Measurements from ENCODE around the gene OXSR1. TPM values are rescaled to one million over a fixed set of nuclear protein-coding genes. Genes with fewer than 3 reads are reported as not detected.

Gene OXSR1
- 31.2 TPM for polyA plus RNA-seq (2013, experiment 1 of 2)
- 38.5 TPM for polyA plus RNA-seq (2013, experiment 2 of 2)

GRCh38 chr3:38164952-38165721, at the start of gene OXSR1:
OXSR1 (plus strand) TSS chr3:38165537; CDS start chr3:38165877, 340 bp downstream.
- H3K27me3 ChIP-seq (ENCODE audit: insufficient read depth, low read length), result no peaks in the 10 kb centered on the region
- no peaks in the 10 kb centered on the region for H3K9me3 ChIP-seq (ENCODE audit: insufficient read depth, low read depth, low read length)
- H3K36me3 ChIP-seq (ENCODE audit: insufficient read depth, low read length), result no peaks in the 10 kb centered on the region
- peak within 1 kb of the TSS; percentile 88 for H3K27ac ChIP-seq (ENCODE audit: low read depth, low read length)
- H3K4me1 ChIP-seq (ENCODE audit: insufficient read depth, low read length), result peaks cover 8% of the 10 kb centered on the region; the same call in 1 of the 2 replicates
- peak within 1 kb of the TSS; percentile 91 for H3K9ac ChIP-seq (ENCODE audit: low read depth, low read length)
- peak within 1 kb of the TSS; percentile 75 for H3K4me3 ChIP-seq (ENCODE audit: low read length)
- WGBS, result under 1% methylated on average over 57 of the region's 57 CpGs

- Histone ChIP-seq H3K27me3 (ENCODE audit: insufficient read depth, low read length) (no peaks in the 10 kb centered on the region), H3K4me3 (ENCODE audit: low read length) (no peak overlapping the region), H3K9ac (ENCODE audit: low read depth, low read length) (no peak overlapping the region), H3K36me3 (ENCODE audit: insufficient read depth, low read length) (peaks cover 4% of the 10 kb centered on the region; the same call in 1 of the 2 replicates), H3K27ac (ENCODE audit: low read depth, low read length) (no peak overlapping the region), H3K4me1 (ENCODE audit: insufficient read depth, low read length) (no peaks in the 10 kb centered on the region), H3K9me3 (ENCODE audit: insufficient read depth, low read depth, low read length) (no peaks in the 10 kb centered on the region)
- 93% methylated on average over 8 of the region's 9 CpGs for WGBS
Measured at GRCh38 chr3:38115645-38116427, 49.5 kb upstream of the OXSR1 start.

GRCh38 chr3:38116471-38117162, 48.7 kb upstream of the OXSR1 start:
- Histone ChIP-seq H3K9me3 (ENCODE audit: insufficient read depth, low read depth, low read length) (no peaks in the 10 kb centered on the region), H3K27ac (ENCODE audit: low read depth, low read length) (no peak overlapping the region), H3K27me3 (ENCODE audit: insufficient read depth, low read length) (no peaks in the 10 kb centered on the region), H3K9ac (ENCODE audit: low read depth, low read length) (no peak overlapping the region), H3K36me3 (ENCODE audit: insufficient read depth, low read length) (peaks cover 8% of the 10 kb centered on the region), H3K4me3 (ENCODE audit: low read length) (no peak overlapping the region), H3K4me1 (ENCODE audit: insufficient read depth, low read length) (no peaks in the 10 kb centered on the region)
- WGBS, result 94% methylated on average over 12 of the region's 12 CpGs

- Histone ChIP-seq H3K36me3 (ENCODE audit: insufficient read depth, low read length) (peaks cover 13% of the 10 kb centered on the region), H3K27ac (ENCODE audit: low read depth, low read length) (no peak overlapping the region), H3K9me3 (ENCODE audit: insufficient read depth, low read depth, low read length) (no peaks in the 10 kb centered on the region), H3K4me1 (ENCODE audit: insufficient read depth, low read length) (no peaks in the 10 kb centered on the region), H3K4me3 (ENCODE audit: low read length) (no peak overlapping the region), H3K9ac (ENCODE audit: low read depth, low read length) (no peak overlapping the region), H3K27me3 (ENCODE audit: insufficient read depth, low read length) (no peaks in the 10 kb centered on the region)
- WGBS, result 90% methylated on average over 10 of the region's 10 CpGs
Measured at GRCh38 chr3:38117163-38117716, 48.1 kb upstream of the OXSR1 start.

GRCh38 chr3:38117748-38118420, 47.5 kb upstream of the OXSR1 start:
- H3K36me3 ChIP-seq (ENCODE audit: insufficient read depth, low read length), result peaks cover 20% of the 10 kb centered on the region
- H3K4me3 ChIP-seq (ENCODE audit: low read length), result no peak overlapping the region
- H3K4me1 ChIP-seq (ENCODE audit: insufficient read depth, low read length), result no peaks in the 10 kb centered on the region
- no peak overlapping the region for H3K9ac ChIP-seq (ENCODE audit: low read depth, low read length)
- 74% methylated on average over 11 of the region's 11 CpGs for WGBS
- no peaks in the 10 kb centered on the region for H3K27me3 ChIP-seq (ENCODE audit: insufficient read depth, low read length)
- H3K9me3 ChIP-seq (ENCODE audit: insufficient read depth, low read depth, low read length), result no peaks in the 10 kb centered on the region
- no peak overlapping the region for H3K27ac ChIP-seq (ENCODE audit: low read depth, low read length)

GRCh38 chr3:38118421-38119247, 46.7 kb upstream of the OXSR1 start:
- H3K4me1 ChIP-seq (ENCODE audit: insufficient read depth, low read length), result no peaks in the 10 kb centered on the region
- no peak overlapping the region for H3K27ac ChIP-seq (ENCODE audit: low read depth, low read length)
- H3K9ac ChIP-seq (ENCODE audit: low read depth, low read length), result no peak overlapping the region
- no peaks in the 10 kb centered on the region for H3K27me3 ChIP-seq (ENCODE audit: insufficient read depth, low read length)
- no peak overlapping the region for H3K4me3 ChIP-seq (ENCODE audit: low read length)
- H3K36me3 ChIP-seq (ENCODE audit: insufficient read depth, low read length), result peaks cover 25% of the 10 kb centered on the region
- no peaks in the 10 kb centered on the region for H3K9me3 ChIP-seq (ENCODE audit: insufficient read depth, low read depth, low read length)
- WGBS, result 96% methylated on average over 13 of the region's 13 CpGs

- WGBS, result 94% methylated on average over 1 of the region's 1 CpG
Measured at GRCh38 chr3:38119248-38119544, 46.1 kb upstream of the OXSR1 start.

GRCh38 chr3:38119821-38120692, 45.3 kb upstream of the OXSR1 start:
- Histone ChIP-seq H3K27me3 (ENCODE audit: insufficient read depth, low read length) (no peaks in the 10 kb centered on the region), H3K27ac (ENCODE audit: low read depth, low read length) (no peak overlapping the region), H3K36me3 (ENCODE audit: insufficient read depth, low read length) (peaks cover 37% of the 10 kb centered on the region), H3K4me1 (ENCODE audit: insufficient read depth, low read length) (no peaks in the 10 kb centered on the region), H3K9ac (ENCODE audit: low read depth, low read length) (no peak overlapping the region), H3K4me3 (ENCODE audit: low read length) (no peak overlapping the region), H3K9me3 (ENCODE audit: insufficient read depth, low read depth, low read length) (no peaks in the 10 kb centered on the region)
- 93% methylated on average over 7 of the region's 7 CpGs for WGBS

More at GRCh38 chr3:38119248-38119544, 46.1 kb upstream of the OXSR1 start:
- H3K27ac ChIP-seq (ENCODE audit: low read depth, low read length), result no peak overlapping the region
- H3K4me3 ChIP-seq (ENCODE audit: low read length), result no peak overlapping the region
- H3K27me3 ChIP-seq (ENCODE audit: insufficient read depth, low read length), result no peaks in the 10 kb centered on the region
- no peaks in the 10 kb centered on the region for H3K9me3 ChIP-seq (ENCODE audit: insufficient read depth, low read depth, low read length)
- peaks cover 29% of the 10 kb centered on the region for H3K36me3 ChIP-seq (ENCODE audit: insufficient read depth, low read length)
- no peaks in the 10 kb centered on the region for H3K4me1 ChIP-seq (ENCODE audit: insufficient read depth, low read length)
- no peak overlapping the region for H3K9ac ChIP-seq (ENCODE audit: low read depth, low read length)

- no peaks in the 10 kb centered on the region for H3K9me3 ChIP-seq (ENCODE audit: insufficient read depth, low read depth, low read length)
- 92% methylated on average over 11 of the region's 11 CpGs for WGBS
- H3K36me3 ChIP-seq (ENCODE audit: insufficient read depth, low read length), result peaks cover 46% of the 10 kb centered on the region
- H3K27me3 ChIP-seq (ENCODE audit: insufficient read depth, low read length), result no peaks in the 10 kb centered on the region
- H3K4me3 ChIP-seq (ENCODE audit: low read length), result no peak overlapping the region
- no peak overlapping the region for H3K9ac ChIP-seq (ENCODE audit: low read depth, low read length)
- no peak overlapping the region for H3K27ac ChIP-seq (ENCODE audit: low read depth, low read length)
- H3K4me1 ChIP-seq (ENCODE audit: insufficient read depth, low read length), result no peaks in the 10 kb centered on the region
Measured at GRCh38 chr3:38120693-38121450, 44.5 kb upstream of the OXSR1 start.

All from HUES64 (cell line).